GM19351 (cell line): ENCODE data around the gene CCDC186.

Experiments
- ATAC-seq: cut with Tn5 transposase; IDR thresholded peaks from one replicate; pipeline ENCODE4 v1.9.1; 2021; ENCODE audit warnings: mild to moderate bottlenecking, moderate library complexity; ENCODE audit not compliant: unreplicated experiment

The CCDC186 gene

DNA sequence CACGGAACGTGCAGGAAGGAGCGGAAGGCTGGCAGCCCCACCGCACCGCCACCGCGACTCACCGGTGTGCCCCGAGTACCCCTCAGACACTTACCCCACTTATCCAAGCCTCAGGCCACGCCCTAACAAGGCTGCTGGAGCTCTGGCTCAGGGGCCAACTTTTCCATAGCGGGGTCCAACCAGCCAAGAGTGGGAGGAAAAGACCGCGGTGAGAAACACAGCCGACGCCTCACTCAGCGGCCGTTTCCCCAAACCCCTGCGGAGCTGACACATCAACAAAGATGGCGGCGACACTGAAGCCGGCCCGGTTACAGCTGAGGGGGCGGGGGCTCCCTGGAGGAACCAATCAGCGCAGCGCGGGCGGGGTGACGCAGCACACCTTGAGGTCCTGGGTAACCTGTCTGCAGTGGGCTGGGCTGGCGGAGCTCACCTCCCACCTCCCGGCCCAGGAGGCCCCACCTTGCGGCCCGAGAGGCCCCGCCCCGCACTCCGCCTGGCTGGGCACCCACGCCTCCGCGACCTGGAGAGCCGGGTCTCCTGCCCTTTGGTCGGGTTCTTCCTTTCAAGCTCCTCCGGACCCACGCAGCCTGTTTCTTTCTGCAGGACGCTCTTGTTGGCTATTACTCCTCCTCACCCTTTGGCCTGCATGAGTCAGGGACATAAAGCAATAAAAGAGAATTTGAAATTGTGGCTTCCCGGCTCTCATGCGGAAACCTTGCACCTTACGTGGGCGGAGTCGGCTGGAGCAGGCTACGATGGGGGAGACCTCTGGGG, at the start of gene CCDC186:
CCDC186 (minus strand) TSS at position 283 of the 774 bp plus-strand sequence. CDS start 10,935 bp downstream, outside the sequence.
- ATAC-seq: peak; percentile 98

DNA sequence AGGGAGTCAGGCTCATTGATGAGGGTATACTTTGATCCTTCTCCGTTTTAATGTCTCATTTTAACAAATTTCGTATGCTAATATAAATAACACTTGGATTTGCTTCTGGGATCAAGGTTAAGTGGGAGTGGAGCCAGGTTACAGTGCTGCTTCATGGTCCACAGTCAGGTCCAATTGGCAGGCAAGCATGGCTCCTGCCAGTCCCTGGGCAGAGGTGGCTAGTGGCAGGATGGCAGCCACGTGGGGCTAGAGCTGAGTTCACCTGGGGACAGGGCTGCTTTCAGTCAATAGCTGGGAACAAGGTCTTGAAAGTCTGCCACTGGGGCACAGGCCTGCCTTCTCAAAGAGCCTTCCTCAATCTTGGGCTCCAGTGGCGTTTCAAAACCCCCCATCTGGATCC, 49.1 kb upstream of the CCDC186 start:
- ATAC-seq: no peak

DNA sequence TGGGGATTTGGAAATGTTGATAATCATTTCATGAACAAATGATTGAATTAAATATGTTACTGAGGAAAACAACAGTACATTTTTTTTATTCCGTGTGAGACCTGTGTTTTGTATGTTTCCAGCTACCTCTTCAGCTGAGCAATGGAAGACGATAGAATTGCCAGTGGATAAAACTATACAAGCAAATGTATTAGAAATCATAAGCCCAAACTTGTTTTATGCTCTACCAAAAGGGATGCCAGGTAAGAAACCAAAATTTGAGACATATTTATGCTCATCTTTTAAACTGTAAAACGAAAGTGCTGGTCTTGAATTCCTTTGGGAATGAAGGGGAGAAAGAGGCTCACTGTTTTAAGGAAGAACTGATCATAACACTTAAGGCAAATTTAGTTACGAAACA, 47.2 kb upstream of the CCDC186 start:
- no peak for ATAC-seq

DNA sequence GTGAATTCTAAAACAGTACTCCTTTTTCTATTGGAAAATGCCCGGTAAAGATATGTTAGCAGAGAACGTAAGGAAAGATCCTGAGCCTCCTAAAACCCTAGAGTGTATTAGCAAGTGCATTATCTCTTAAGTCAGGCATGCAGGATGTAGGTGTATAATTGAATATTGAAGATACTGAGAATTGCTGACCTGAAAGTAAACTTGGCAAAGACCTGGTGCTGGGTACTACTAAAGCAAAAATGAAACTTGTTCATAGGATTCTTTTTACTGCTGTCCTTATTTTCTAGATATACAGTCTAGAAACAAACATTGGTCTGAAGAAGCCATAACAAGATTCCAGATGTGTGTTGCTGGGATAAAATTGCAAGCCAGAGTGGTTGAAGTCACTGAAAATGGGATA, 46.3 kb upstream of the CCDC186 start:
- no peak for ATAC-seq

GRCh38 chr10:114215033-114215432, 41.0 kb upstream of the CCDC186 start:
- ATAC-seq: no peak

GRCh38 chr10:114212153-114212552, 38.1 kb upstream of the CCDC186 start:
- no peak for ATAC-seq

DNA sequence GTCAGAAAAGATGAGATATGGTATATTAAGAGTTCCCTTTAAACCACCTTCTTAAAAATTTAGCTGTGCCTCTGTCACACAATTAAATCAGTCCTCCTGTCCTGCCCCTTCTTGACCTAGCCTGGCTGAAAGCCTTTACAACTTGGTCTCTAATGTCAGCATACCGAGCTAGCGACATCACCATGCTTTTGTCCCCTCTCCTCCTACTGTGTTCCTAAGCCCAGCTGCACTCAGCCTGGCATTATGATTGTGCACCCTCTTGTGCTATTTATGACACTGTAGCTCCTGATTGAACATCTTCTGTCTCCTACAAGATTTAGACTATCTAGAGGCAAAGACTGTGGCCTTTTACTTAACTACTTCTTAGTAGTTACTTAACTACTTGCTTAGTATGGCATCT, 34.3 kb upstream of the CCDC186 start:
- ATAC-seq: no peak

GRCh38 chr10:114207349-114207748, 33.3 kb upstream of the CCDC186 start:
- ATAC-seq: no peak

GRCh38 chr10:114206902-114207301, 32.9 kb upstream of the CCDC186 start:
- ATAC-seq: no peak

DNA sequence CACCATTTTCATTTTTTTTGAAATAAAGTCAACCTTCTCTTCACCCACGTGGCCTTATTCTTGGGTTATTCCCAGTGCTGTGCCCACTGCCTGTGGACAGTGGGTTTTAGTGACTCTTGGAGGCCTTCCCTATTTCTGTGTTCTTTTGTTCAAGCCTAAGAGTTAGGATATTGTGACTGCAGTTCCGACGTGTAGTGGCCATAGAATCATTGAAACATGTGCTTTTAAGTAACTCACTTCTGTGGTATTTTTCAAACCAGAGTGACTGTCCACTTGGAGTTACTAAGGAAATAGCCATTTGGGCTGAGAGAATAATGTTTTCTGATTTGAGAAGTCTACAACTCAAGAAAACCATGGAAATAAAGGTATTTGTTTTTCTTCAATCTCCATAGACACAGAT, 28.8 kb upstream of the CCDC186 start:
- ATAC-seq: no peak

- no peak for ATAC-seq
Observed at GRCh38 chr10:114199239-114199638, 25.2 kb upstream of the CCDC186 start.

DNA sequence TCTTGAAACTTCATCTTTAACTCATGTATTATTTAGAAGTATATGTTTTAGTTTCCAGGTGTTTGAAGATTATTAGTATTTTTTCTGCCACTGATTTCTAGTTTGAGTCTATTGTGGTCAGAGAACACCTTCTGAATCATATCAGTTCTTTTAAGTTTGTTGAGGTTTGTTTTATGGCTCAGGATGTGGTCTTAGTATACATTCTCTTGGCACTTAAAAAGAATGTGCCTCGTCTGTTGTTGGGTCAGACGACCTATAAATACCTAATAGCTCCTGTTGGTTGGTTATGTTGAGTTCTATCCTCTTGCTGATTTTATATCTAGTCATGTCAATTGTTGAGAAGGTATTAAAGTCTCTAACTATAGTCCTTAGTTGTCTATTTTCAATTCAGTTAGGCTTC, 21.1 kb upstream of the CCDC186 start:
- ATAC-seq: peak; percentile 98

GRCh38 chr10:114189700-114190099, 15.7 kb upstream of the CCDC186 start:
- no peak for ATAC-seq

GRCh38 chr10:114188900-114189299, 14.9 kb upstream of the CCDC186 start:
- no peak for ATAC-seq

DNA sequence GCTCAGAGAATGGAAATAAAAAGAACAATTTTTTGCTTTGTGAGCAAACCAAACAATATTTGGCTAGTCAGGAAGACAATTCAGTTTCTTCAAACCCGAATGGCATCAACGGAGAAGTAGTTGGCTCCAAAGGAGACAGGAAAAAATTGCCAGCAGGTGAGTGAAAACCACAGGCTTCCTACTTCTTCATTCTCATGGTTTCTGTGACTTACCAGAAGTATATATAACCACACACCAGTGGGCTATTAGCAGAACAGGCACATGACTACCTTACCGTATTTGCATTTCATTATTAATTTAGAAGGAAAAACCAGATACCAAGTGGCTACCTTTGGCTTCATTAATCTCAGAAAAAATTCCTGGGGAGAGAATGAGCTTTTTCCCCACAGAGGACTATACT, 14.0 kb upstream of the CCDC186 start:
- peak; percentile 67 for ATAC-seq

GRCh38 chr10:114184276-114184675, 10.3 kb upstream of the CCDC186 start:
- ATAC-seq: no peak

DNA sequence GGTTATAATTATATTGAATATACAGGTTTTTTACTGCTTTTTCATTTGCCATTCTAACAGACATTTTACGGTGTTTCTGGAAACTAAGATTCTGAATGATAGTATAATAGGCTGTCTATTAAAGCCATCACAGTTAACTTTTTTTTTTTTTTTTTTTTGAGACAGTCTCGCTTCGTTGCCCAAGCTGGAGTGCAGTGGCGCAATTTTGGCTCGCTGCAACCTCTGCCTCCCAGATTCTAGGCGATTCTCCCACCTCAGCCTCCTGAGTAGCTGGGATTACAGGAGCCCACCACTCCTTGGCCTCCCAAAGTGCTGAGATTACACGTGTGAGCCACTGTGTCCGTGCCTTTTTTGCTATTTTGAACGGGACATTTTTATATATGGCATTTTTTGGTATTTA, 9.6 kb upstream of the CCDC186 start:
- no peak for ATAC-seq

DNA sequence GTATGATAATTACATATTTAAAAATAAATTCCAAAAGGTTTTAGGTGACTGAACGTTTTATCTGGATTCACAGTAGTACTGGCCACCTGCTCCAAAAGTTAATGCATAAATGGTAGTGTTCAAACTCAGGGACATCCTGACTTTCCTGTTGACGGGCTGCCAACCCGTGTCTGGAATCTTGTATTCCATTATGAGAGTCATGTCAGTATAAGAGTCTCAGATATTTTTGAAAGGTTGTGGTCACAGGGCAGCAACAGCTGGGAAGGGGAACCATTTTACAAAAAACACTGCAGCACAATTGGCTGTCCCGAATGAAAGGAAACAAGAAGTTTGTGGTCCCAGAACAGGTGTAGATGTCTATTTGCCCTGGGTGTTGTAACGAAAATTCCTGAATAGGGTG, 8.0 kb upstream of the CCDC186 start:
- no peak for ATAC-seq

- ATAC-seq: peak; percentile 50
Observed at GRCh38 chr10:114180937-114181336, 6.9 kb upstream of the CCDC186 start.

DNA sequence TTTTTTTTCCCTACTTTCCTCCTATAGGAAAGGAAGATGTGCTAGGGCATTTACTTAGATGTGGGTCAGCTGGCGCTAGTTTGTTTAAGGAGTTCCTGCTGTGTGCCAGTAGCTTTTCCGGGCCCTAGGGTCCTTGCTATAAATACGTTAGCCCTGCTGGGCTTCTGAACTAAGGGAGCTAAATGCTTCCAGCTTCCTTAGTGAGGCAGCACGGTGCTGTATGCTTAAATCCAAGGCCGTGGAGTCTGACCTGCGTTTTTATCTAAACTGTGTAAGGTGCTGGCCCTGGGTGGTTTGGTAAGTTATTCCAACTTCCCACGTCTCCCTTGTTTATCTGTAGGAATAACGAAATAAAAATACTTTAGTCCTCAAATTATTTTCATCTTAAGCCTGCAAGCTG, 5.7 kb upstream of the CCDC186 start:
- no peak for ATAC-seq

GRCh38 chr10:114179148-114179547, 5.1 kb upstream of the CCDC186 start, which contains the start of gene TDRD1:
TDRD1 (plus strand) TSS chr10:114179353; CDS start chr10:114187832, 8,479 bp downstream.
- no peak for ATAC-seq

- ATAC-seq: no peak
Observed at GRCh38 chr10:114176511-114176910, 2.5 kb upstream of the CCDC186 start.

- no peak for ATAC-seq
Observed at GRCh38 chr10:114175667-114176066, 1.7 kb upstream of the CCDC186 start.
